ENCODE results near the gene DARS2. TPM values are rescaled to one million over a fixed set of nuclear protein-coding genes. Genes with fewer than 3 reads are reported as not detected.
"Not testable (repeated sequence)": the region's sequence is repeated elsewhere in the genome, so short reads cannot be mapped to it uniquely, and the experiment has no call there.

Gene DARS2
- total RNA-seq (2014; rRNA removed; shearing (Covaris generic); ENCODE audit: low replicate concordance), result 23.4 and 39.3 TPM in 2 replicates

GRCh38 chr1:173824315-173825081, at the start of gene DARS2, which contains the start of gene CENPL:
Gene DARS2, plus strand, starts transcription at chr1:173824673. Its CDS starts 557 bp downstream, at chr1:173825230.
Gene CENPL, minus strand, starts transcription at chr1:173824883. Its CDS starts 13,584 bp downstream, at chr1:173811299.
- Histone ChIP-seq H4K20me1 (ENCODE audit: insufficient read depth, low read depth, low read length) (no peaks in the 10 kb centered on the region; the same call in 1 of the 2 replicates), H3K27ac (ENCODE audit: low read length) (peak within 1 kb of the TSS; percentile 81), H3K9me3 (ENCODE audit: low read length) (no peaks in the 10 kb centered on the region), H3K9me2 (replicated peaks; ENCODE audit: insufficient read depth, low read length) (no peaks in the 10 kb centered on the region), H3K4me3 (ENCODE audit: low read length) (peak within 1 kb of the TSS; percentile 76), H3K9ac (ENCODE audit: low read length) (peak within 1 kb of the TSS; percentile 75), H3K4me1 (ENCODE audit: low read length) (peaks cover 16% of the 10 kb centered on the region), H3K27me3 (ENCODE audit: low read length) (no peaks in the 10 kb centered on the region), H2AFZ (ENCODE audit: low read length) (peak within 1 kb of the TSS; percentile 73), H3K79me2 (ENCODE audit: low read length) (peaks cover 63% of the 10 kb centered on the region), H3K36me3 (ENCODE audit: insufficient read depth, low read length) (peaks cover 22% of the 10 kb centered on the region; the same call in 1 of the 2 replicates), H3K4me2 (ENCODE audit: low read depth, low read length, poor library complexity, severe bottlenecking) (peak within 1 kb of the TSS; percentile 86)
- DNase-seq, result peak; percentile 98

GRCh38 chr1:173775578-173776226, 48.8 kb upstream of the DARS2 start:
- no peak overlapping the region for H3K9ac ChIP-seq (ENCODE audit: low read length)
- H3K79me2 ChIP-seq (ENCODE audit: low read length), result peaks cover 17% of the 10 kb centered on the region
- no peaks in the 10 kb centered on the region for H4K20me1 ChIP-seq (ENCODE audit: insufficient read depth, low read depth, low read length)
- H3K9me2 ChIP-seq (replicated peaks; ENCODE audit: insufficient read depth, low read length), result no peaks in the 10 kb centered on the region
- H3K27ac ChIP-seq (ENCODE audit: low read length), result no peak overlapping the region
- no peaks in the 10 kb centered on the region for H3K4me1 ChIP-seq (ENCODE audit: low read length)
- H3K27me3 ChIP-seq (ENCODE audit: low read length), result no peaks in the 10 kb centered on the region
- H3K36me3 ChIP-seq (ENCODE audit: insufficient read depth, low read length), result peaks cover 16% of the 10 kb centered on the region; the same call in 1 of the 2 replicates
- no peak overlapping the region for H3K4me3 ChIP-seq (ENCODE audit: low read length)
- H3K4me2 ChIP-seq (ENCODE audit: low read depth, low read length, poor library complexity, severe bottlenecking), result no peak overlapping the region
- no peaks in the 10 kb centered on the region for H3K9me3 ChIP-seq (ENCODE audit: low read length)
- no peak for DNase-seq
- no peak overlapping the region for H2AFZ ChIP-seq (ENCODE audit: low read length)

GRCh38 chr1:173779936-173780335, 44.5 kb upstream of the DARS2 start:
- Histone ChIP-seq H2AFZ (ENCODE audit: low read length) (no peak overlapping the region), H3K27me3 (ENCODE audit: low read length) (no peaks in the 10 kb centered on the region), H3K4me3 (ENCODE audit: low read length) (no peak overlapping the region), H3K4me2 (ENCODE audit: low read depth, low read length, poor library complexity, severe bottlenecking) (no peak overlapping the region), H3K27ac (ENCODE audit: low read length) (no peak overlapping the region), H4K20me1 (ENCODE audit: insufficient read depth, low read depth, low read length) (no peaks in the 10 kb centered on the region), H3K4me1 (ENCODE audit: low read length) (peaks cover 13% of the 10 kb centered on the region), H3K9ac (ENCODE audit: low read length) (no peak overlapping the region), H3K9me2 (replicated peaks; ENCODE audit: insufficient read depth, low read length) (no peaks in the 10 kb centered on the region), H3K9me3 (ENCODE audit: low read length) (no peaks in the 10 kb centered on the region), H3K36me3 (ENCODE audit: insufficient read depth, low read length) (peaks cover 45% of the 10 kb centered on the region), H3K79me2 (ENCODE audit: low read length) (peaks cover 20% of the 10 kb centered on the region)
- DNase-seq, result no peak

DNA sequence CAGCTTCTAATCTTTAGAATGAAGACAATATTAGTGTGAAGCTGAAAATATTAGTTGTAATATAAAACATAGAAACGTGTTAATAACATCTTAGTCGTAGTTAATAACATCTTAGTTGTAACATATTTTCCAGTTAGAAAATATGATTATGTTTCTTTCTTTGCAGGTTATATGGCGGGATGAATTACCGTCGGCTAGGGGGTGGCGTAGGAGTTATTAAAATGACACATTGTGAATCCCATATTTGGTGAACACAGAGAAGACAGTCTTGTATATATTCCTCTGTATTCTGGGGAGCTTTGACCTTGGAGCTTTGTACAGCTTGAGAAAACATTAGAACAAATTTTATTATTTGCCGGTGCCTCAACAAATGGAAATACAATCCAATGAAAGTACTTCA, 39.5 kb upstream of the DARS2 start:
- no peak for DNase-seq
- Histone ChIP-seq H3K9me2 (replicated peaks; ENCODE audit: insufficient read depth, low read length) (no peaks in the 10 kb centered on the region), H3K9me3 (ENCODE audit: low read length) (no peaks in the 10 kb centered on the region), H3K27me3 (ENCODE audit: low read length) (no peaks in the 10 kb centered on the region), H3K4me1 (ENCODE audit: low read length) (peaks cover 13% of the 10 kb centered on the region), H3K4me3 (ENCODE audit: low read length) (no peak overlapping the region), H4K20me1 (ENCODE audit: insufficient read depth, low read depth, low read length) (no peaks in the 10 kb centered on the region), H3K27ac (ENCODE audit: low read length) (no peak overlapping the region), H2AFZ (ENCODE audit: low read length) (no peak overlapping the region), H3K9ac (ENCODE audit: low read length) (no peak overlapping the region), H3K4me2 (ENCODE audit: low read depth, low read length, poor library complexity, severe bottlenecking) (no peak overlapping the region), H3K79me2 (ENCODE audit: low read length) (0 out of 2 replicates have a peak, but pooled peaks cover 8% of the 10 kb centered on the region), H3K36me3 (ENCODE audit: insufficient read depth, low read length) (peaks cover 44% of the 10 kb centered on the region)

- H3K9me3 ChIP-seq (ENCODE audit: low read length), result no peaks in the 10 kb centered on the region
Measured at GRCh38 chr1:173789841-173790240, 34.6 kb upstream of the DARS2 start.

GRCh38 chr1:173798078-173798477, 26.4 kb upstream of the DARS2 start:
- no peak overlapping the region for H3K4me2 ChIP-seq (ENCODE audit: low read depth, low read length, poor library complexity, severe bottlenecking)
- no peak for DNase-seq
- H3K9ac ChIP-seq (ENCODE audit: low read length), result no peak overlapping the region
- H2AFZ ChIP-seq (ENCODE audit: low read length), result no peak overlapping the region
- no peaks in the 10 kb centered on the region for H3K27me3 ChIP-seq (ENCODE audit: low read length)
- H3K9me3 ChIP-seq (ENCODE audit: low read length), result no peaks in the 10 kb centered on the region
- peaks cover 10% of the 10 kb centered on the region for H3K79me2 ChIP-seq (ENCODE audit: low read length)
- no peak overlapping the region for H3K27ac ChIP-seq (ENCODE audit: low read length)
- H3K36me3 ChIP-seq (ENCODE audit: insufficient read depth, low read length), result peaks cover 32% of the 10 kb centered on the region
- no peaks in the 10 kb centered on the region for H3K9me2 ChIP-seq (replicated peaks; ENCODE audit: insufficient read depth, low read length)
- no peaks in the 10 kb centered on the region for H3K4me1 ChIP-seq (ENCODE audit: low read length)
- H4K20me1 ChIP-seq (ENCODE audit: insufficient read depth, low read depth, low read length), result no peaks in the 10 kb centered on the region
- H3K4me3 ChIP-seq (ENCODE audit: low read length), result no peak overlapping the region

More at GRCh38 chr1:173789841-173790240, 34.6 kb upstream of the DARS2 start:
- H3K9ac ChIP-seq (ENCODE audit: low read length), result no peak overlapping the region
- no peaks in the 10 kb centered on the region for H3K4me1 ChIP-seq (ENCODE audit: low read length)
- peaks cover 17% of the 10 kb centered on the region; the same call in 1 of the 2 replicates for H3K36me3 ChIP-seq (ENCODE audit: insufficient read depth, low read length)
- H3K27me3 ChIP-seq (ENCODE audit: low read length), result no peaks in the 10 kb centered on the region
- H3K9me2 ChIP-seq (replicated peaks; ENCODE audit: insufficient read depth, low read length), result no peaks in the 10 kb centered on the region
- no peak overlapping the region for H3K4me3 ChIP-seq (ENCODE audit: low read length)
- no peak overlapping the region for H2AFZ ChIP-seq (ENCODE audit: low read length)
- no peak overlapping the region for H3K4me2 ChIP-seq (ENCODE audit: low read depth, low read length, poor library complexity, severe bottlenecking)
- H3K79me2 ChIP-seq (ENCODE audit: low read length), result no peaks in the 10 kb centered on the region
- H4K20me1 ChIP-seq (ENCODE audit: insufficient read depth, low read depth, low read length), result no peaks in the 10 kb centered on the region
- DNase-seq, result no peak
- no peak overlapping the region for H3K27ac ChIP-seq (ENCODE audit: low read length)

- DNase-seq; H3K27me3 ChIP-seq (ENCODE audit: low read length); H3K9ac ChIP-seq (ENCODE audit: low read length); H3K4me3 ChIP-seq (ENCODE audit: low read length); H3K9me2 ChIP-seq (replicated peaks; ENCODE audit: insufficient read depth, low read length); H3K27ac ChIP-seq (ENCODE audit: low read length); H2AFZ ChIP-seq (ENCODE audit: low read length); H3K4me2 ChIP-seq (ENCODE audit: low read depth, low read length, poor library complexity, severe bottlenecking); H3K9me3 ChIP-seq (ENCODE audit: low read length); H3K4me1 ChIP-seq (ENCODE audit: low read length); H4K20me1 ChIP-seq (ENCODE audit: insufficient read depth, low read depth, low read length): not testable (repeated sequence)
- Histone ChIP-seq H3K79me2 (ENCODE audit: low read length) (peaks cover 27% of the 10 kb centered on the region), H3K36me3 (ENCODE audit: insufficient read depth, low read length) (peaks cover 45% of the 10 kb centered on the region)
Measured at GRCh38 chr1:173799995-173800394, 24.5 kb upstream of the DARS2 start.

- Histone ChIP-seq H2AFZ (ENCODE audit: low read length) (no peak overlapping the region), H3K9me2 (replicated peaks; ENCODE audit: insufficient read depth, low read length) (no peaks in the 10 kb centered on the region), H3K27ac (ENCODE audit: low read length) (no peak overlapping the region), H4K20me1 (ENCODE audit: insufficient read depth, low read depth, low read length) (no peaks in the 10 kb centered on the region), H3K9me3 (ENCODE audit: low read length) (no peaks in the 10 kb centered on the region), H3K27me3 (ENCODE audit: low read length) (no peaks in the 10 kb centered on the region), H3K4me1 (ENCODE audit: low read length) (no peaks in the 10 kb centered on the region), H3K36me3 (ENCODE audit: insufficient read depth, low read length) (peaks cover 57% of the 10 kb centered on the region), H3K9ac (ENCODE audit: low read length) (no peak overlapping the region), H3K79me2 (ENCODE audit: low read length) (peaks cover 37% of the 10 kb centered on the region), H3K4me3 (ENCODE audit: low read length) (no peak overlapping the region), H3K4me2 (ENCODE audit: low read depth, low read length, poor library complexity, severe bottlenecking) (no peak overlapping the region)
- no peak for DNase-seq
Measured at GRCh38 chr1:173802961-173803360, 21.5 kb upstream of the DARS2 start.

Measured in Karpas-422 (cell line).